ENCODE measurements around the gene PYHIN1.

Gene PYHIN1

DNA sequence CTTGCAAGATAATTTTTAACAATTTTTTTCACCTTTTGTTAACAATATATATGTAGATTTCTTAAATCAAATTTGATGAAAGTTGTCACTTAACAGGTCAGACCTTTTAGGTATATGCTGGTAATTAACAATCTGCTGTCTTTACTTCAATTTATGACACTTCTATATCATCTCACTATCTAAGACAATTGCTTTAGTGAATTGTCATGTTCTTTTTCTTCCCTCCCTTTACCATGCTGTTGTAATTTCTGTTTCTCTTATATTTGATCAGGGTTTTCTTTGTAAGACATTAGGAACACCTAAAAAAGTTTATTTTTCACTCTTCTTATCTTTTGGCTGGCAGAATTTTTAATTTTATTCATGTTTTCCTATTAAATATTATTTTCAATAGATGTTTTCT, 80.4 kb downstream of the PYHIN1 start:
- no peak for DNase-seq (ENCODE audit: extremely low read depth in 1 of 2, low read depth in 1 of 2)

DNA sequence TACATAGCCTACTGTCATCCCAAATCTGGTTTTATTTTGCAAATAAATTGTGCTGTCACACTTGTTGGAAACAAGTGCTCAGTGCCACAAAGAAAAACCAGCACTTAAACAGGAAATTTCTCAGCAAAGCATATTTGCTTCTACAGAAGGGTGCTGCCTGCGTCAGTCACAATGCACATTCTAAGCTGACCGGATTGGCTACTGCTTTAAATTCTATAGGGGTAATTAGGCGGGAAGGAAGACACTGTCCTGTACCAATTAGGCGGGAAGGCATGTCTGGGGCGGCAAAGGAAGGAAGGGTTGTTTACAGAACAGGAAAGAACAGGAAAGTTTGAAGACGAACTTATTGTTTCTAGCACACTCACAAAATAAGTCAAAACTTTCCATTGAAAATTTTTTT, 81.1 kb downstream of the PYHIN1 start:
- peak; percentile 11 to 18 for DNase-seq (ENCODE audit: extremely low read depth in 1 of 2, low read depth in 1 of 2)

DNA sequence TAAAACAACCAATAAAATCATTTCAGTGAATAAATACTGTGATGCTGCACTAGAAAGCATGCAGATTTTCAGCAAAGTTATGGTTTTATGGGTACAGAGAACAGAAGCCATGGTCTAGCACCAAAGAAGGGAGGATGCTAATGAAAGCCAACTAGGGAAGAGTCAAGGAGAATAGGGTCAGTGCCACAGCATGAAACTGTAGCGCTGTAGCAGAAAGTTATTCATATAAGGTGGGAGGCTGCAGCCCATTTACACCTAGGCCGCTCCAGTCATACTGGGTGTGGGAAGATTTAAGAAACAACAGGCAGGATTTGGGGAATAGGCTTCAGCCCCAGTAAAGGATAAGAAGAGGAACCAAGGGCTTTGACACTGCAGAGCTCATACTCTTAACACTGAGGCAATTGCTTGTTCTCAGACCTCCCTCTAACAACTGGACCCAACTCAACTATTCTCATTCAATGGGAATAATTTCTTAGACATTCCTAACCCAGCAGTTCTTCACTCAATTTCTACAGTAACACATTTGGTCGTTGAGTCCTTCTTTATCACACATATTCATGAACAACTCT, 82.7 kb downstream of the PYHIN1 start:
- no peak for DNase-seq (ENCODE audit: extremely low read depth in 1 of 2, low read depth in 1 of 2)

DNA sequence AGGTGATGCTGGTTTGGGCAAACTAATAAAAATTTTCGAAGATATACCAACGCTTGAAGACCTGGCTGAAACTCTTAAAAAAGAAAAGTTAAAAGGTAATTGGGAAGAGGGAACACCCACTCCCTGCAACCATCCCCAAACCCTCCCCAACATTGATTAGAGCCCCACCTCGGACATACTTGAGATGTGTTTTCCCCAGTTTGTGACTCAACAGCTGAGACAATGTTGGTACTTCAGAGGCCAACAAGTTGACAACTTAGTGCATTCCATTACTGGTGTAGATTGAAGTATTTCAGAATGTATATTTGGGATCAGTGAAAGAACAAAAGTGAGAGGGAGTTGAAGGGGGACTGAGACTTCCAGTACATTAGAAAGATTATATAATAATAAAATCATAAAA, 83.5 kb downstream of the PYHIN1 start:
- no peak for DNase-seq (ENCODE audit: extremely low read depth in 1 of 2, low read depth in 1 of 2)

DNA sequence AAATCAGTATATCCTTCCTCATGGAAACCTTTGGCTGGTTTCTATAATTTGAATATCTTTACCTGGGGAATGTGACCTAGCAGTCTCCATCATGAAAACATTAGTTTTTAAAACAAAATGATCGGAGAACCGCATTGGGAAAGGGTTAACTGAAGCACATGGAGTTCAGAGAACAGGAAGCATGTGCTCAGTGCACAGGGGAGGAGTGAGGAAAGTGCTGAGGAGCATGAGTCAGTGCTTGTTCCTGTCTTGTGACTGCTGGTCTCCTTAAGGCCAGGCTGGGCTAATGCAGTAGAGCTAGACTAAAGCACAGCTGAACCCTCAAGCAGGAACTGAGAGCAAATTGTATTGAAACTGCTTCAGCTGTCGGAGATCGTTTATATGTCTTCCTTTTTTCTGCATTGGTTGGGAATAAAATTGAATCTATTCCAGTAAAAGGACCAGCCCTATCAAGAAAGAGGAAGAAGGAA, 84.1 kb downstream of the PYHIN1 start:
- DNase-seq (ENCODE audit: extremely low read depth in 1 of 2, low read depth in 1 of 2): peak; percentile 27 to 37

DNA sequence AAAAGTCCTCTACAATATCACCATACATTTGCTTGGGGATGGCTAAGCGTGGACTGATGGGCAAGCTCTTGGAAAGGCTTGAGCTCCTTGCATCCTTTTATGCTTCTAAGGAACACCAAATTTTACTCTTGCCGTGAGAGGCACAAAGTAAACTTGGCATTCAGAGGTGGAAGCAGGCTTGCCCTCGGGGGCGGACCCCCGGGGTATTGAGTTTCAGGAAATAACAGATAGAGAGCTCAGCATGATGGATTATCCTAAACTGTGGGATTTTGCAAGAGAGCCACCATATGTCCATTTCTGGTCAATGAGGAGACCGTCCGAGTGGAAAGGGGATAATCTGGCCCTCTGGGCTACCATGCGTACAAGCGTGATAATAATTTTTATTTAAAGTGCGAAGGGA, 92.4 kb downstream of the PYHIN1 start:
- DNase-seq (ENCODE audit: extremely low read depth in 1 of 2, low read depth in 1 of 2): no peak

DNA sequence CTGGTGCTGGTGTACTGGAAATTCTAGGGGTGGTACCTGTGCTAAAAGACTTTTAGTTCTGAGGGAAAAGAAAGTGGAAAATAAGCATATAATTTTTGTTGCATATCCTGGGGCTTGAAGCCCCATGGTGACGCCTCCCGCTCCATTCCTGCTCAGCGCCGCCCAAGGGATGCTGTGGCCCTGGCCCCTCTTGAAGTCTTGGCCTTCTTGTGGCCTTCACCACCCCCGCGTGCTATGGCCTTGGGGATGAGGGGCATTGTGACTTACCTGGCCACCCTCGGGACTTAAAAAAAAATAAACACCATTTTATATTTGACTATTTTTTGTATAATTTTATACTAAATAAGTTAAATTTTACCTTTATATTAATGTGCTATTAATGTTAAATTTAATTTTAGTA, 93.7 kb downstream of the PYHIN1 start:
- DNase-seq (ENCODE audit: extremely low read depth in 1 of 2, low read depth in 1 of 2): no peak

Measured in activated CD8-positive, alpha-beta memory T cell treated with anti-CD3 and anti-CD28 coated beads for 1 hour (primary cell).